Measurements from ENCODE around the gene PBXIP1.
"Not testable (repeated sequence)": the region's sequence is repeated elsewhere in the genome, so short reads cannot be mapped to it uniquely, and the experiment has no call there.

The PBXIP1 gene

DNA sequence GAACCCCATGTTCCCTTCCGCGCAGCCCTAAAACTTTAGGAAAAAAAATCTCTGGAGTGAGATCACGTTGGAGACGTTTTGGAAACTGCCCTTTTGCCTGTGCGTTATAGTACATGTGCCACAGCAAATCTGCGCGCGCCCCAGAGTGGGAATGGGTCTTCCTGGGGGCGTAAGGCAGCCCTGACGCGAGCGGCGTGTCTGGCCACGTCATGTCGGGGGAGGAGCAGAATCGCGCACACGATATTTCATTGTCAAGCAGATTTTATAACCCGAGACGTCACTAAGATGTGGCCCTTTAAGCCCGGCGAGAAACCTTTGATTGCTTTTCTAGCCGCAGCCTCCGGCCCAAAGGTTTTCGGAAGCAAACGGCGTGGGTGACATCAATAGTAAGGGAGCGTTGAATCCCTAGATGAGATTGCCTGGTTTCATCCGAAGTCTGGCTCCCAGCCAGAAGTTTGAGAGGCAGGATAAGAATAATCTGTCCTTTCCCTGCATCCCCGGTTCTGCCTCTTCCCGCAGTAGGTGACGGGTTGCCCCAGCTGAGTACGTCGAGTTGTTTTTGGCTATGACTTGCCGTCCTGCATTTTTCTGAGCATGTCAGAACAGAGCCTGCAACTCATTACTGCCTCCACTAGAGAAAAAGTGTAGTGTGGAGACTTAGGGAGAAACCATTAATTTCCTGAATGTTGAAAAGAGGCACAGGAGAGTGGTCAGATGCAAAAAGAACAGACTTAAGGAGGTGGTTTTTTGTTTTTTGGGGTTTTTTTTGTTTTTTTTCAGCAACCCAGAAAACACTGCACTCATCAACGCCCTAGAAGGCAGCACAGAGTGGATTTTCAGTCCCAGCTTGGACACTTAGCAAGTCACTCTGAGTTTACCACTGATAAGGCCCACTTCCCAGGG, 18.6 kb downstream of the PBXIP1 start:
- DNase-seq (ENCODE audit: low read depth, low spot score): no peak

GRCh38 chr1:154936555-154937084, 19.3 kb downstream of the PBXIP1 start, which contains the start of gene PMVK:
TSS of gene PMVK (minus strand) at chr1:154936719. CDS start at chr1:154936685, 34 bp downstream.
- peak; percentile 85 for DNase-seq (ENCODE audit: low read depth, low spot score)

GRCh38 chr1:154935749-154936554, 19.9 kb downstream of the PBXIP1 start:
- DNase-seq (ENCODE audit: low read depth, low spot score): no peak

DNA sequence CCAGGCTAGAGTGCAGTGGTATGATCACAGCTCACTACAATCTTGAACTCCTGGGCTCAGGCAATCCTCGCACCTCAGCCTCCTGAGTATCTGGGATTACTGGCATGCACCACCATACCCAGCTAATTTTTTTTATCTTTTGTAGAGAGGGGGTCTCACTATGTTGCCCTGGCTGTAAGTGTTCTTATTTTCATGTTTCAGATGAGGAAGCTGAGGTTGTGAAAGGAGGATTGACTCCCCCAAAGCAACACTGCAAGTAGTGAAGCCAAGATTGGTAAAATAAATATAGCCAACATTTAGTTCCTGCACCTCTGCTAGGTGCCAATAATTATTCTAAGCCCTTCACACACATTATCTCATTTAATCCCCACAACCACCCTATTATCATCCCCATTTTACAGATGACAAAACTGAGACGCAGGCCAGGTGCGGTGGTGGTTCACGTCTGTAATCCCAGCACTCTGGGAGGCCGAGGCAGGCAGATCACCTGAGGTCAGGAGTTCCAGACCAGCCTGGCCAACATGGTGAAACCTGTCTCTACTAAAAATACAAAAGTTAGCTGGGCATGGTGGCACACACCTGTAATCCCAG, 21.4 kb downstream of the PBXIP1 start:
- DNase-seq (ENCODE audit: low read depth, low spot score): no peak

GRCh38 chr1:154931940-154932487, 23.9 kb downstream of the PBXIP1 start:
- no peak for DNase-seq (ENCODE audit: low read depth, low spot score)

DNA sequence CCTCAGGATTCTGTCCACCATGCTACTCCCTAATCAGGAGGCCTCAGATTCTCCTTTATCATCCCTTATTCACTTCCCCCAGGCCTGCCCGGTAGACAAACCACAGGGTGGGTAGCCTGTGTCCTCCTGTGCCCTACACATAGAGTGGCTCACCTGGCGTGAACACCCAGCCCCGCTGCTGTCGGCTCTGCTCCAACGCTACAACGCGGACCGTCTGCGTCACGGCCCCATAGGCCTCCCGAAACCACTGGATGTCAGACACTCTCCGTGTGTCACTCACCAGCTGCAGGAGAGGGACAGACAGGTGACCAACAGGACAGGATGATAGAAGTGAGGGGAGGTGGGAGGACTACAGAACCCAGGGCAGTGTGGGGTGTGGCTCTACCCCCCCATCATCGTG, 29.7 kb downstream of the PBXIP1 start:
- no peak for DNase-seq (ENCODE audit: low read depth, low spot score)

GRCh38 chr1:154925335-154926170, 30.3 kb downstream of the PBXIP1 start:
- no peak for DNase-seq (ENCODE audit: low read depth, low spot score)

GRCh38 chr1:154923695-154924094, 32.2 kb downstream of the PBXIP1 start:
- DNase-seq (ENCODE audit: low read depth, low spot score): no peak

GRCh38 chr1:154913273-154913672, 42.6 kb downstream of the PBXIP1 start:
- DNase-seq (ENCODE audit: low read depth, low spot score): no peak

GRCh38 chr1:154912755-154913154, 43.1 kb downstream of the PBXIP1 start:
- no peak for DNase-seq (ENCODE audit: low read depth, low spot score)

- no peak for DNase-seq (ENCODE audit: low read depth, low spot score)
Observed at GRCh38 chr1:154911691-154912550, 44.0 kb downstream of the PBXIP1 start.

DNA sequence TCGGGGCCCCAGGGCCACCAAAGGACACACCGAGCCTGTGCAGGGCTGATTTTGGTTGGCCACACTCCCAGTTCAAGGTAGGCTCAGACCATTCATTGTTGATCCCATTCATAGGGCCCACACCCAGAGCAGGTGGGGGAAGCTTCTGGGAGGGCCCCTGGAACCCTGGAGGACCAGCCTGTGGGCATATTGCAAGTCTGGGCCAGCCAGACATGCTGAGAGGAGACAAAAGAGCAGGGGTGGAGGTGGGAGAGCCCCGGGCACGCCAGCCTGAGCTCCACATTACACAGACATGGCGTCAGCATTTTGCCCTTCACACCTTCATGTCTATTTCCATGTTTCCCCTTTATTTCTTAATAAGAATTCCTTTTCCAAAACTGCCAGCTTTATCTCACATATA, 45.0 kb downstream of the PBXIP1 start:
- no peak for DNase-seq (ENCODE audit: low read depth, low spot score)

GRCh38 chr1:154908937-154909336, 47.0 kb downstream of the PBXIP1 start:
- no peak for DNase-seq (ENCODE audit: low read depth, low spot score)

- DNase-seq (ENCODE audit: low read depth, low spot score): not testable (repeated sequence)
Observed at GRCh38 chr1:154908129-154908528, 47.8 kb downstream of the PBXIP1 start.

DNA sequence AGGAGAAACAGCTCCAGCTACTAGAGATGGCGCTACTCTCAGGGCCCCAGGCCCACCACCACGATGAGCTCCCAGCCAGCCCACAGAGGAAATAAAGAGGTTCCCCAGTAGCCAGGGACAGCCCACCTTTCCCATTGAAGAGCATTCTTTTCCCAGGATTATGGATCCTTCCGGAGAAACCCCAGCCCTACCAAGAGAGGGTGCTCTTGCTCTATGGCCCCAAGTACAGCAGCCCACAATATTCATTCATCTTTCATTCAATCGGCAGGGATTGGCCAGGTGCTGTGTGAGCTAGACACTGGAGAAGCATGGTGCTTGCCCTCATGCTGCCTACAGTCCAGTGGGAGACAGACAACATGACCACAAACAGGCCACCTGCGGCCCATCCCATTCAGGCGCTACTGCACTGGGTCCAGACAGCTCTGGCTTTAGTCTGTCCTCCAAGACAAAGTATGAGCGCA, 49.2 kb downstream of the PBXIP1 start:
- peak; percentile 5 for DNase-seq (ENCODE audit: low read depth, low spot score)

- DNase-seq (ENCODE audit: low read depth, low spot score): no peak
Observed at GRCh38 chr1:154902938-154903566, 52.8 kb downstream of the PBXIP1 start.

DNA sequence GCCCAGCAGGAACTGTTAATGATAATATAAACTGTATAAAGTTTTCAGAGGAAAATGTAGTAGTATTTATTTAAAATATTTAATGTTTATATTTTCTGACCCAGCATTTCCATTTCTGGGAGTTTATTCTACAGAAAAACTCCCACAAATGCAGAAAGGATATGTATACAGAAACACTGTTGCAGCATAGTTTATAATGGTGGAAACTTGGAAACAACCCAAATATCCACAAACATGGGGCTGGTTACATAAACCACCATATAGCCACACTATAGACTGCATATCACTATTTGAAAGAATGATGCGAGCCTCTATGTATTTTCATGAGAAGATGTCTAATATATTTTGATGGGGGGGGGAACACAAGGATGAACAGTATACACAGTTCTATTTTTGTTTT, 54.3 kb downstream of the PBXIP1 start:
- no peak for DNase-seq (ENCODE audit: low read depth, low spot score)

- DNase-seq (ENCODE audit: low read depth, low spot score): no peak
Observed at GRCh38 chr1:154899041-154899440, 56.9 kb downstream of the PBXIP1 start.

DNA sequence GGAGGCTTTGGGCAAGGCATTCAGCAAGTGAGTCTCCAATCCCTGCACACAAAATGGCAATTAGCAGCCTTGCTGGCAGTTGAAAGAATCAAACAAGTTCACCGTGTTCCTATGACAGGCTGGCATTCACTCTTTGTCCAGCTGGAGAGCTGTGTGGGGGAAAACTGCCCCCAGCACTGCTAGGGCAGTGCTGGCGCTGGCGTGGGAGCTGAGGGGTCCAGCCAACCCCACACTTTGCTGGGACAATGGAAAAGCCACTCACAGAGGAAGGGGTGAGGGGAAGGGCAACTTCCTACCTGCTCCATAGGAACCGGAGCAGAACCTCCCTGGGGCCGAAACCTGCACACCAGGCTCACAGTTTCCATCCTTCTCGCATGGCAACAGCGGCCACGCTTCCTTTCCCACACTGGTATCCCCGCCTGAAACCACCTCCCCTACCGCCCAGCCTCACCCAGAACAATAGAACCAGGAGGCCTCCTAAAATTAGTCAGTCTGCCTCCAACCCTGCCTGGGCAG, 59.1 kb downstream of the PBXIP1 start:
- DNase-seq (ENCODE audit: low read depth, low spot score): no peak
